Endothelial cell of umbilical vein (primary cell): ENCODE measurements around the gene PLSCR2. TPM values are rescaled to one million over a fixed set of nuclear protein-coding genes. Genes with fewer than 3 reads are reported as not detected.

Experiments used
- BruUV-seq: library from RNA; stranded (reverse); fragments of 400-500 nt; replicated peaks from 2 replicates; lab custom pipeline; 2021; lab: Mats Ljungman, UMichigan
- CTCF ChIA-PET: fragments of 300-600, 350-600 bp; sonication (Branson Sonifier 250); formaldehyde crosslinking; loops from one replicate; lab custom pipeline; 2021; ENCODE audit warnings: antibody characterized with exemption, inconsistent platforms; lab: Charles Lee
- POLR2A ChIA-PET: fragments of 300-600, 350-600 bp; sonication (Branson Sonifier 250); formaldehyde crosslinking; loops from one replicate; lab custom pipeline; 2021; ENCODE audit warnings: antibody characterized with exemption, inconsistent platforms; lab: Charles Lee
- DNase-seq: peaks from one replicate; pipeline ENCODE4 v3.0.0-alpha.2; 2011; ENCODE audit warnings: low read depth, low spot score
- FAIRE-seq: peaks from 2 replicates; lab custom pipeline; 2011; peaks lifted over from hg19 to GRCh38; lab: Jason Lieb, UNC
- H2AFZ ChIP-seq: 2 replicates; pipeline ENCODE4 v1.6.0; 2012; ENCODE audit warnings: low read depth, low read length, control low read depth, inconsistent platforms
- H3K27ac ChIP-seq: 2 replicates; pipeline ENCODE4 v1.5.1; 2011; ENCODE audit warnings: low read depth, mild to moderate bottlenecking, control low read depth, low read length, moderate library complexity; ENCODE audit not compliant: insufficient read depth
- H3K27me3 ChIP-seq, 2 experiments: 2 replicates each; pipeline versions ENCODE4 v1.6.0 to v1.6.1; 2011; ENCODE audit warnings: low read length in 2 of 2, mixed read lengths in 1 of 2; ENCODE audit not compliant: control insufficient read depth in 2 of 2, insufficient read depth in 2 of 2
- H3K36me3 ChIP-seq, 2 experiments: 2 replicates in 1 of 2; 3 replicates in 1 of 2; pipeline ENCODE4 v1.5.1; 2011; ENCODE audit warnings: low read length in 2 of 2, mild to moderate bottlenecking in 1 of 2, moderate library complexity in 1 of 2; ENCODE audit not compliant: control insufficient read depth in 2 of 2, insufficient read depth in 2 of 2; ENCODE audit errors: extremely low read depth in 1 of 2
- H3K4me1 ChIP-seq: 3 replicates; pipeline ENCODE4 v1.5.1; 2011; ENCODE audit warnings: mild to moderate bottlenecking, low read length; ENCODE audit not compliant: control insufficient read depth, insufficient read depth; ENCODE audit errors: extremely low read depth
- H3K4me2 ChIP-seq: 2 replicates; pipeline ENCODE4 v1.6.1; 2011; ENCODE audit warnings: low read length, control low read depth, mixed read lengths; ENCODE audit not compliant: insufficient read depth
- H3K4me3 ChIP-seq, 3 experiments: fragments of 200-600 bp in 1 of 3; sonication (generic), shearing (Covaris generic) in 1 of 3; replicated peaks in 1 of 3; 2 replicates each; pipeline ENCODE4 v1.5.1; 2011 to 2016; ENCODE audit warnings: control low read depth in 3 of 3, low read length in 3 of 3, mild to moderate bottlenecking in 2 of 3, inconsistent platforms in 1 of 3, low read depth in 1 of 3, moderate library complexity in 1 of 3; ENCODE audit not compliant: insufficient read depth in 1 of 3
- H3K79me2 ChIP-seq: 2 replicates; pipeline ENCODE4 v1.6.0; 2012; ENCODE audit warnings: low read length, inconsistent platforms; ENCODE audit not compliant: control insufficient read depth, insufficient read depth
- H3K9ac ChIP-seq: replicated peaks from 2 replicates; pipeline ENCODE3; 2011; ENCODE audit warnings: low read length, control low read depth; ENCODE audit not compliant: insufficient read depth; ENCODE audit errors: extremely low read depth
- H3K9me1 ChIP-seq: replicated peaks from 3 replicates; pipeline ENCODE4 v1.6.0; 2011; ENCODE audit warnings: mild to moderate bottlenecking, low read length; ENCODE audit not compliant: control insufficient read depth, insufficient read depth; ENCODE audit errors: extremely low read depth
- H3K9me3 ChIP-seq: replicated peaks from 2 replicates; pipeline ENCODE4 v1.5.1; 2012; ENCODE audit warnings: low read length, inconsistent platforms; ENCODE audit not compliant: control insufficient read depth, insufficient read depth
- H4K20me1 ChIP-seq: replicated peaks from 2 replicates; pipeline ENCODE3; 2011; ENCODE audit warnings: mild to moderate bottlenecking, low read length; ENCODE audit not compliant: control insufficient read depth, insufficient read depth; ENCODE audit errors: extremely low read depth
- CTCF ChIP-seq, 2 donors: IDR thresholded peaks; 1 replicate in 1 of 2; 2 replicates in 1 of 2; pipeline ENCODE4 v1.5.1; 2011; ENCODE audit warnings: low read length in 2 of 2, mild to moderate bottlenecking in 2 of 2, moderate library complexity in 2 of 2, control low read depth in 1 of 2, inconsistent platforms in 1 of 2, low read depth in 1 of 2; ENCODE audit not compliant: insufficient read depth in 1 of 2; ENCODE audit errors: extremely low read depth in 1 of 2
- EZH2 ChIP-seq: IDR thresholded peaks from 2 replicates; pipeline ENCODE4 v1.6.1; 2012; ENCODE audit warnings: borderline replicate concordance, low read depth, mild to moderate bottlenecking, moderate library complexity, low read length, inconsistent platforms; ENCODE audit not compliant: severe bottlenecking
- FOS ChIP-seq: IDR thresholded peaks from 2 replicates; pipeline ENCODE4 v1.6.1; 2011; ENCODE audit warnings: mild to moderate bottlenecking, low read length, moderate library complexity, borderline replicate concordance; ENCODE audit not compliant: insufficient read depth
- JUN ChIP-seq: IDR thresholded peaks from 2 replicates; pipeline ENCODE4 v1.6.1; 2011; ENCODE audit warnings: borderline replicate concordance, low read depth; ENCODE audit not compliant: insufficient read length, insufficient read depth
- MAX ChIP-seq: IDR thresholded peaks from 2 replicates; pipeline ENCODE4 v1.6.1; 2011; ENCODE audit not compliant: insufficient read depth, insufficient read length
- MYC ChIP-seq: IDR thresholded peaks from one replicate; pipeline ENCODE4 v1.6.1; 2011; ENCODE audit warnings: mild to moderate bottlenecking, low read depth, low read length
- POLR2A ChIP-seq: IDR thresholded peaks from 2 replicates; pipeline ENCODE4 v1.6.1; 2012; ENCODE audit warnings: low read depth, mild to moderate bottlenecking, control low read depth, low read length
- POLR2AphosphoS5 ChIP-seq: IDR thresholded peaks from 2 replicates; pipeline ENCODE4 v1.6.1; 2012; ENCODE audit warnings: low read depth, mild to moderate bottlenecking, control low read depth, low read length, moderate library complexity; ENCODE audit not compliant: insufficient read depth
- dilution Hi-C: fragments of 300-500 bp; cut with MboI; formaldehyde crosslinking; loops from one replicate; pipeline ENCODE4 v1.15.0; 2019; ENCODE audit warnings: low sequenced_read_pairs; ENCODE audit not compliant: extremely low pct_ligation_motif_present
- intact Hi-C: fragments of 100-400 bp; cut with micrococcal nuclease; formaldehyde crosslinking; loops from one replicate; pipeline ENCODE4 v1.10.0; 2022
- polyA plus RNA-seq, 4 experiments: library from polyadenylated mRNA; depleted of rRNA in 3 of 4; stranded (reverse) in 3 of 4; unstranded in 1 of 4; fragments of >200 nt; gene quantifications; 2 replicates each; pipeline versions ENCODE4 v1.2.1 to v1.2.3, GENCODE V29; 2011 to 2012; ENCODE audit warnings: missing spikeins in 1 of 4
- total RNA-seq: library from RNA; stranded (reverse); gene quantifications from 2 replicates; pipeline ENCODE4 v1.2.3, GENCODE V29; 2021

The PLSCR2 gene
- total and polyA plus RNA-seq, 2 donors (not counting 3 experiments of a cell fraction or from before 2014, with no cell fraction given), result not detected

GRCh38 chr3:146470425-146470990 lies 1.1 kb upstream of the PLSCR2 start:
- intact Hi-C loops, result no loop called here
- no peaks in the 10 kb centered on the region for H3K9me3 ChIP-seq
- no peaks in the 10 kb centered on the region for H3K4me1 ChIP-seq
- FAIRE-seq (no peak), DNase-seq (no peak)
- no peaks in the 10 kb centered on the region for H3K79me2 ChIP-seq
- no peaks in the 10 kb centered on the region for H4K20me1 ChIP-seq
- ChIA-PET CTCF (interaction anchor here (0.9 kb wide), 1 partner anchor 14 kb away, joined by 5 read pairs; no protein-coding TSS in a partner anchor), POLR2A (no interaction called here)
- no peak overlapping the region for H3K27ac ChIP-seq
- dilution Hi-C loops, result no loop called here
- H3K36me3 ChIP-seq, result no peaks in the 10 kb centered on the region
- no peak overlapping the region for H3K4me3 ChIP-seq
- H2AFZ ChIP-seq, result no peak overlapping the region
- BruUV-seq, result no TSS peak
- no peak overlapping the region for H3K9ac ChIP-seq
- H3K27me3 ChIP-seq, result no peaks in the 10 kb centered on the region
- H3K4me2 ChIP-seq, result no peak overlapping the region
- no peaks in the 10 kb centered on the region for H3K9me1 ChIP-seq
- TF ChIP-seq CTCF (IDR thresholded peaks at IDR 0.05; ENCODE audit: extremely low read depth in 1 of 2, insufficient read depth in 1 of 2, low read depth in 1 of 2, low read length in 2 of 2) (no peak), EZH2 (no peak), MYC (no peak), JUN (no peak), FOS (no peak), POLR2AphosphoS5 (no peak), POLR2A (no peak), MAX (no peak)
